H1 (cell line): ENCODE measurements around the gene TTC28. TPM values are rescaled to one million over a fixed set of nuclear protein-coding genes. Genes with fewer than 3 reads are reported as not detected.

Source experiments
- CTCF ChIA-PET: fragments of 300-600 bp; sonication (Branson Sonifier 250); formaldehyde crosslinking; loops from one replicate; lab custom pipeline; 2021; ENCODE audit not compliant: partially characterized antibody; lab: Charles Lee
- POLR2A ChIA-PET: fragments of 300-600 bp; sonication (Branson Sonifier 250); formaldehyde crosslinking; loops from one replicate; lab custom pipeline; 2021; ENCODE audit warnings: inconsistent platforms; ENCODE audit not compliant: partially characterized antibody; lab: Charles Lee
- DNase-seq, 2 experiments: peaks; one replicate each; pipeline versions ENCODE4 v3.0.0 to v3.0.0-alpha.2; 2010 to 2022; ENCODE audit warnings: low spot score in 2 of 2, low read depth in 1 of 2, mixed read lengths in 1 of 2
- FAIRE-seq: peaks from 2 replicates; lab custom pipeline; 2011; peaks lifted over from hg19 to GRCh38; lab: Jason Lieb, UNC
- H2AFZ ChIP-seq: 2 replicates; pipeline ENCODE4 v1.8.1; 2012; ENCODE audit warnings: low read length, inconsistent platforms
- H2AK5ac ChIP-seq: 2 replicates; pipeline ENCODE4 v1.6.1; 2013; ENCODE audit warnings: low read depth, low read length
- H2BK120ac ChIP-seq: replicated peaks from 2 replicates; pipeline ENCODE3; 2013; ENCODE audit warnings: low read depth, low read length, inconsistent platforms
- H2BK12ac ChIP-seq: 2 replicates; pipeline ENCODE4 v1.6.1; 2013; ENCODE audit warnings: low read depth, low read length
- H2BK15ac ChIP-seq: 2 replicates; pipeline ENCODE4 v1.6.1; 2013; ENCODE audit warnings: low read length
- H2BK20ac ChIP-seq: 2 replicates; pipeline ENCODE4 v1.6.1; 2013; ENCODE audit warnings: low read length
- H2BK5ac ChIP-seq: 2 replicates; pipeline ENCODE4 v1.6.1; 2013; ENCODE audit warnings: low read depth, low read length
- H3K14ac ChIP-seq: 2 replicates; pipeline ENCODE4 v1.6.1; 2013; ENCODE audit warnings: inconsistent platforms; ENCODE audit not compliant: insufficient read length
- H3K18ac ChIP-seq: 2 replicates; pipeline ENCODE4 v1.6.1; 2013; ENCODE audit warnings: low read length; ENCODE audit errors: extremely low read depth
- H3K23ac ChIP-seq: 2 replicates; pipeline ENCODE4 v1.6.1; 2013; ENCODE audit warnings: inconsistent platforms; ENCODE audit not compliant: insufficient read length
- H3K23me2 ChIP-seq: 2 replicates; pipeline ENCODE4 v1.6.1; 2013; ENCODE audit warnings: low read depth, low read length
- H3K27ac ChIP-seq: 2 replicates; pipeline ENCODE4 v1.6.1; 2011; ENCODE audit warnings: low read depth, low read length, inconsistent platforms
- H3K27me3 ChIP-seq, 4 experiments: replicated peaks in 1 of 4; 1 replicate in 1 of 4; 2 replicates in 3 of 4; pipeline versions ENCODE4 v1.6.1 to v1.8.1; 2011 to 2013; ENCODE audit warnings: low read length in 3 of 4, mild to moderate bottlenecking in 3 of 4, inconsistent platforms in 2 of 4, mixed read lengths in 2 of 4, moderate library complexity in 1 of 4; ENCODE audit not compliant: control insufficient read depth in 3 of 4, insufficient read depth in 3 of 4; ENCODE audit errors: extremely low read depth in 1 of 4
- H3K36me3 ChIP-seq, 4 experiments: 2 replicates each; pipeline versions ENCODE4 v1.6.1 to v1.8.1; 2011 to 2013; ENCODE audit warnings: mild to moderate bottlenecking in 4 of 4, low read length in 3 of 4, moderate library complexity in 2 of 4, control low read depth in 1 of 4, inconsistent platforms in 1 of 4; ENCODE audit not compliant: insufficient read depth in 4 of 4, control insufficient read depth in 2 of 4
- H3K4ac ChIP-seq: replicated peaks from 2 replicates; pipeline ENCODE3; 2013; ENCODE audit warnings: low read length, low read depth, mixed read lengths, inconsistent platforms; ENCODE audit not compliant: insufficient read length
- H3K4me1 ChIP-seq, 4 experiments: replicated peaks in 1 of 4; 1 replicate in 1 of 4; 2 replicates in 3 of 4; pipeline versions ENCODE4 v1.6.1 to v1.8.1; 2011 to 2013; ENCODE audit warnings: low read length in 3 of 4, inconsistent platforms in 2 of 4, mixed read lengths in 1 of 4; ENCODE audit not compliant: insufficient read depth in 4 of 4, control insufficient read depth in 3 of 4
- H3K4me2 ChIP-seq, 2 experiments: 2 replicates each; pipeline versions ENCODE4 v1.6.1 to v1.8.1; 2011 to 2013; ENCODE audit warnings: low read depth in 2 of 2, low read length in 2 of 2, control low read depth in 1 of 2, inconsistent platforms in 1 of 2, mild to moderate bottlenecking in 1 of 2; ENCODE audit not compliant: insufficient read depth in 1 of 2
- H3K4me3 ChIP-seq, 4 experiments: fragments of 200-600, 300-600 bp in 1 of 4; sonication (generic), shearing (Covaris generic), sonication (Bioruptor Twin) in 1 of 4; 2 replicates each; pipeline versions ENCODE4 v1.5.1 to v1.8.1; 2011 to 2016; ENCODE audit warnings: low read length in 4 of 4, low read depth in 3 of 4, control low read depth in 2 of 4, inconsistent platforms in 2 of 4, mild to moderate bottlenecking in 2 of 4, mixed read lengths in 1 of 4, moderate library complexity in 1 of 4; ENCODE audit not compliant: insufficient read depth in 2 of 4; ENCODE audit errors: extremely low read depth in 1 of 4
- H3K56ac ChIP-seq: replicated peaks from 2 replicates; pipeline ENCODE3; 2013; ENCODE audit warnings: low read depth, mild to moderate bottlenecking, mixed read lengths, low read length, inconsistent platforms; ENCODE audit not compliant: insufficient read length
- H3K79me1 ChIP-seq: 2 replicates; pipeline ENCODE4 v1.6.1; 2013; ENCODE audit warnings: low read depth, low read length, control low read depth
- H3K79me2 ChIP-seq, 2 experiments: 2 replicates each; pipeline versions ENCODE4 v1.6.1 to v1.8.1; 2012 to 2013; ENCODE audit warnings: low read length in 2 of 2, mild to moderate bottlenecking in 2 of 2, inconsistent platforms in 1 of 2; ENCODE audit not compliant: insufficient read depth in 2 of 2, control insufficient read depth in 1 of 2
- H3K9ac ChIP-seq, 4 experiments: replicated peaks in 1 of 4; 1 replicate in 1 of 4; 2 replicates in 3 of 4; pipeline versions ENCODE4 v1.6.1 to v1.8.1; 2011 to 2013; ENCODE audit warnings: low read depth in 3 of 4, low read length in 3 of 4, control low read depth in 2 of 4, mild to moderate bottlenecking in 2 of 4, moderate library complexity in 2 of 4, inconsistent platforms in 1 of 4; ENCODE audit errors: extremely low read depth in 1 of 4
- H3K9me3 ChIP-seq, 2 experiments: 2 replicates each; pipeline versions ENCODE4 v1.6.1 to v1.8.1; 2012 to 2013; ENCODE audit warnings: mild to moderate bottlenecking in 2 of 2, moderate library complexity in 2 of 2, control low read depth in 1 of 2, inconsistent platforms in 1 of 2, low read depth in 1 of 2, low read length in 1 of 2, mixed read lengths in 1 of 2; ENCODE audit not compliant: insufficient read depth in 2 of 2
- H4K20me1 ChIP-seq, 2 experiments: replicated peaks in 1 of 2; 2 replicates each; pipeline versions ENCODE3 to v1.8.1; 2011 to 2013; ENCODE audit warnings: inconsistent platforms in 2 of 2, low read length in 2 of 2, mild to moderate bottlenecking in 1 of 2; ENCODE audit not compliant: insufficient read depth in 2 of 2, control insufficient read depth in 1 of 2
- H4K5ac ChIP-seq: 2 replicates; pipeline ENCODE4 v1.6.1; 2013; ENCODE audit warnings: low read length, low read depth, mixed read lengths, inconsistent platforms; ENCODE audit not compliant: insufficient read length
- H4K8ac ChIP-seq: 2 replicates; pipeline ENCODE4 v1.8.0; 2013; ENCODE audit warnings: mild to moderate bottlenecking, moderate library complexity, low read length, inconsistent platforms; ENCODE audit not compliant: insufficient read depth; ENCODE audit errors: extremely low read depth
- H4K91ac ChIP-seq: replicated peaks from 2 replicates; pipeline ENCODE3; 2013; ENCODE audit warnings: low read length, mixed read lengths, inconsistent platforms; ENCODE audit not compliant: insufficient read length
- ATF2 ChIP-seq: IDR thresholded peaks from 2 replicates; pipeline ENCODE4 v1.6.1; 2012; ENCODE audit warnings: low read length, inconsistent platforms
- CHD1 ChIP-seq: IDR thresholded peaks from 2 replicates; pipeline ENCODE4 v1.6.1; 2012; ENCODE audit warnings: low read depth, low read length, improper control_type of control experiment
- EGR1 ChIP-seq: IDR thresholded peaks from 2 replicates; pipeline ENCODE4 v1.6.1; 2011; ENCODE audit warnings: low read depth, low read length, borderline replicate concordance
- EP300 ChIP-seq, 2 experiments: IDR thresholded peaks; 1 replicate in 1 of 2; 2 replicates in 1 of 2; pipeline ENCODE4 v1.6.1; 2011 to 2012; ENCODE audit warnings: low read depth in 2 of 2, low read length in 2 of 2, mild to moderate bottlenecking in 2 of 2, borderline replicate concordance in 1 of 2, inconsistent platforms in 1 of 2, moderate library complexity in 1 of 2
- KDM1A ChIP-seq: fragments of 200-600, 300-600 bp; sonication (generic); IDR thresholded peaks from 2 replicates; pipeline ENCODE4 v1.7.1; 2016; ENCODE audit warnings: mild to moderate bottlenecking, low read length, borderline replicate concordance
- KDM4A ChIP-seq: IDR thresholded peaks from one replicate; pipeline ENCODE4 v1.7.1; 2012; ENCODE audit warnings: low read depth, mild to moderate bottlenecking, moderate library complexity, low read length, inconsistent platforms; ENCODE audit not compliant: severe bottlenecking
- RBBP5 ChIP-seq: IDR thresholded peaks from 2 replicates; pipeline ENCODE4 v1.7.1; 2012; ENCODE audit warnings: low read depth, mild to moderate bottlenecking, inconsistent platforms, low read length, moderate library complexity, borderline replicate concordance
- RFX5 ChIP-seq: IDR thresholded peaks from 2 replicates; pipeline ENCODE4 v1.6.1; 2011; ENCODE audit warnings: low read depth, low read length, improper control_type of control experiment, borderline replicate concordance
- SRF ChIP-seq: IDR thresholded peaks from 2 replicates; pipeline ENCODE4 v1.6.1; 2011; ENCODE audit warnings: mild to moderate bottlenecking, low read depth, low read length, moderate library complexity
- WGBS, 2 experiments: shearing (Covaris generic) in 1 of 2; methylation state at CpG; one replicate each; pipeline versions ENCODE4 v1.1.6 to v1.1.7; 2013 to 2015; ENCODE audit warnings: low lambda C conversion rate in 2 of 2, mixed read lengths in 2 of 2, inconsistent platforms in 1 of 2, low coverage in 1 of 2, missing lambda C conversion rate in 1 of 2; ENCODE audit not compliant: insufficient replicate concordance in 2 of 2, insufficient coverage in 1 of 2, insufficient read length in 1 of 2; ENCODE audit errors: extremely low coverage in 1 of 2, missing lambda C conversion rate in 1 of 2; 5-methylcytosine and 5-hydroxymethylcytosine counted together
- polyA plus RNA-seq, 7 experiments: library from polyadenylated mRNA; depleted of rRNA in 3 of 7; stranded (reverse) in 5 of 7; unstranded in 2 of 7; fragments of >200 nt in 5 of 7; fragments of 200-250 nt in 2 of 7; gene quantifications; 1 replicate in 5 of 7; 2 replicates in 1 of 7; 4 replicates in 1 of 7; pipeline versions ENCODE4 v1.2.1 to v1.2.3, GENCODE V29; 2011 to 2013; ENCODE audit warnings: missing spikeins in 2 of 7, mixed read lengths in 2 of 7
- total RNA-seq: library from RNA; stranded (reverse); fragmentation: NEBNext Ultra II Directional; extraction: Animal tissue kit (Norgen Biotek cat#: 25700); gene quantifications from 2 replicates; pipeline ENCODE4 v1.2.1, GENCODE V29; 2021

The TTC28 gene
- total and polyA plus RNA-seq, 2 of the 8 experiments (the other 6 are each of a cell fraction or from before 2014, with no cell fraction given): 2.6 to 12.6 TPM

GRCh38 chr22:28589102-28589750 is 90.4 kb downstream of the TTC28 start:
- Histone ChIP-seq H3K14ac (no peak overlapping the region), H3K27ac (no peak overlapping the region), H3K79me2 (no peaks in the 10 kb centered on the region), H3K18ac (no peak overlapping the region), H3K4ac (no peak overlapping the region), H3K36me3 (no peaks in the 10 kb centered on the region), H3K4me1 (no peaks in the 10 kb centered on the region), H3K79me1 (no peaks in the 10 kb centered on the region), H4K8ac (no peak overlapping the region), H2BK5ac (no peak overlapping the region), H2AK5ac (no peak overlapping the region), H3K9ac (no peak overlapping the region), H2BK120ac (no peak overlapping the region), H2BK20ac (no peak overlapping the region), H4K91ac (no peak overlapping the region), H2BK15ac (no peak overlapping the region), H3K4me2 (no peak overlapping the region), H3K56ac (no peak overlapping the region), H3K27me3 (no peaks in the 10 kb centered on the region), H2AFZ (no peak overlapping the region), H3K23ac (no peak overlapping the region), H4K20me1 (peaks cover 0 to 1% of the 10 kb centered on the region in 2 experiments), H3K23me2 (no peaks in the 10 kb centered on the region), H3K9me3 (no peaks in the 10 kb centered on the region), H3K4me3 (no peak overlapping the region), H2BK12ac (no peak overlapping the region), H4K5ac (no peak overlapping the region)
- CTCF ChIA-PET: interaction anchor here (1.1 kb wide), 1 partner anchor 538 kb away, joined by 3 read pairs; no protein-coding TSS in a partner anchor
- 86% methylated on average over 2 of the region's 2 CpGs; no CpG with 5 or more reads in 1 of the 2 experiments for WGBS, 2 experiments
- DNase-seq (no peak), FAIRE-seq (no peak)
- POLR2A ChIA-PET: interaction anchor here (0.6 kb wide), 1 partner anchor 466 kb away, joined by 3 read pairs; no protein-coding TSS in a partner anchor
- TF ChIP-seq EGR1 (no peak), KDM1A (no peak), RFX5 (no peak), SRF (no peak), ATF2 (no peak), EP300 (IDR thresholded peaks at IDR 0.05; ENCODE audit: borderline replicate concordance in 1 of 2, low read depth in 2 of 2, low read length in 2 of 2) (no peak), RBBP5 (no peak), CHD1 (no peak), KDM4A (no peak)
